Spleen (tissue), 7 donors: ENCODE data around the gene SPDEF.

Experiments used
- POLR2A ChIP-seq, 3 donors: fragments of 450-650 bp; IDR thresholded peaks; one replicate each; pipeline ENCODE4 v1.5.1; 2017; ENCODE audit warnings: antibody characterized with exemption in 3 of 3, mild to moderate bottlenecking in 1 of 3
- POLR2AphosphoS5 ChIP-seq, 3 donors: sonication (generic); formaldehyde crosslinking; IDR thresholded peaks; one replicate each; pipeline ENCODE4 v1.5.1; 2017; ENCODE audit warnings: antibody characterized with exemption in 3 of 3
- TF ChIP-seq, protein P1 (sequence below), 11 experiments: fragments of 200-600 bp in 7 of 11; fragments of 450-650 bp in 4 of 11; sonication (generic) in 4 of 11; IDR thresholded peaks in 8 of 11; conservative IDR thresholded peaks in 3 of 11; 1 replicate in 7 of 11; 2 replicates in 4 of 11; pipeline versions ENCODE4 v1.4.0 to v1.8.0; 2016 to 2021; ENCODE audit warnings: antibody characterized with exemption in 11 of 11, inconsistent platforms in 4 of 11, mild to moderate bottlenecking in 1 of 11
- donor health status: DM: no; HTN: no; CAD: no; lungs with moderate emphysema.
- donor health status: DM: no; HTN: no; CAD: no.
- donor health status: DM: no; HTN: no; CAD: no.

GRCh38 chr6:34537922-34538550 lies 18.1 kb downstream of the SPDEF start:
- TF ChIP-seq POLR2A (IDR thresholded peaks at IDR 0.05) (no peak), POLR2AphosphoS5 (IDR thresholded peaks at IDR 0.05) (no peak)
- TF ChIP-seq, protein P1, sequence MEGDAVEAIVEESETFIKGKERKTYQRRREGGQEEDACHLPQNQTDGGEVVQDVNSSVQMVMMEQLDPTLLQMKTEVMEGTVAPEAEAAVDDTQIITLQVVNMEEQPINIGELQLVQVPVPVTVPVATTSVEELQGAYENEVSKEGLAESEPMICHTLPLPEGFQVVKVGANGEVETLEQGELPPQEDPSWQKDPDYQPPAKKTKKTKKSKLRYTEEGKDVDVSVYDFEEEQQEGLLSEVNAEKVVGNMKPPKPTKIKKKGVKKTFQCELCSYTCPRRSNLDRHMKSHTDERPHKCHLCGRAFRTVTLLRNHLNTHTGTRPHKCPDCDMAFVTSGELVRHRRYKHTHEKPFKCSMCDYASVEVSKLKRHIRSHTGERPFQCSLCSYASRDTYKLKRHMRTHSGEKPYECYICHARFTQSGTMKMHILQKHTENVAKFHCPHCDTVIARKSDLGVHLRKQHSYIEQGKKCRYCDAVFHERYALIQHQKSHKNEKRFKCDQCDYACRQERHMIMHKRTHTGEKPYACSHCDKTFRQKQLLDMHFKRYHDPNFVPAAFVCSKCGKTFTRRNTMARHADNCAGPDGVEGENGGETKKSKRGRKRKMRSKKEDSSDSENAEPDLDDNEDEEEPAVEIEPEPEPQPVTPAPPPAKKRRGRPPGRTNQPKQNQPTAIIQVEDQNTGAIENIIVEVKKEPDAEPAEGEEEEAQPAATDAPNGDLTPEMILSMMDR (IDR thresholded peaks at IDR 0.05 in 8 of 11, conservative IDR thresholded peaks at IDR 0.05 in 3 of 11): no peak
